ENCODE results near the gene SYCE3.

The SYCE3 gene

GRCh38 chr22:50568626-50569025, 5.9 kb upstream of the SYCE3 start:
- Histone ChIP-seq H3K4me2 (ENCODE audit: low read depth, low read length, poor library complexity, severe bottlenecking) (no peak overlapping the region), H3K4me1 (ENCODE audit: insufficient read depth, low read length, poor library complexity, severe bottlenecking) (no peaks in the 10 kb centered on the region), H3K4me3 (ENCODE audit: low read length, poor library complexity, severe bottlenecking) (no peak overlapping the region), H4K20me1 (ENCODE audit: insufficient read depth, low read length, poor library complexity, severe bottlenecking) (no peaks in the 10 kb centered on the region), H3K9me2 (replicated peaks; ENCODE audit: low read depth, low read length) (no peaks in the 10 kb centered on the region), H3K27me3 (ENCODE audit: insufficient read depth, low read length, poor library complexity, severe bottlenecking) (no peaks in the 10 kb centered on the region), H3K79me2 (ENCODE audit: insufficient read depth, low read length) (no peaks in the 10 kb centered on the region), H3K9me3 (ENCODE audit: insufficient read depth, low read depth, low read length) (no peaks in the 10 kb centered on the region), H3K36me3 (ENCODE audit: insufficient read depth, low read length) (peaks cover 8% of the 10 kb centered on the region; the same call in 1 of the 2 replicates), H3F3A (ENCODE audit: low read depth) (no peaks in the 10 kb centered on the region), H2AFZ (ENCODE audit: low read length) (no peak overlapping the region), H3K9ac (ENCODE audit: low read depth, low read length, poor library complexity, severe bottlenecking) (no peak overlapping the region)
- no peak for TF ChIP-seq EZH2phosphoT487 (IDR thresholded peaks at IDR 0.05; ENCODE audit: borderline replicate concordance)
- TF ChIP-seq, protein P1, sequence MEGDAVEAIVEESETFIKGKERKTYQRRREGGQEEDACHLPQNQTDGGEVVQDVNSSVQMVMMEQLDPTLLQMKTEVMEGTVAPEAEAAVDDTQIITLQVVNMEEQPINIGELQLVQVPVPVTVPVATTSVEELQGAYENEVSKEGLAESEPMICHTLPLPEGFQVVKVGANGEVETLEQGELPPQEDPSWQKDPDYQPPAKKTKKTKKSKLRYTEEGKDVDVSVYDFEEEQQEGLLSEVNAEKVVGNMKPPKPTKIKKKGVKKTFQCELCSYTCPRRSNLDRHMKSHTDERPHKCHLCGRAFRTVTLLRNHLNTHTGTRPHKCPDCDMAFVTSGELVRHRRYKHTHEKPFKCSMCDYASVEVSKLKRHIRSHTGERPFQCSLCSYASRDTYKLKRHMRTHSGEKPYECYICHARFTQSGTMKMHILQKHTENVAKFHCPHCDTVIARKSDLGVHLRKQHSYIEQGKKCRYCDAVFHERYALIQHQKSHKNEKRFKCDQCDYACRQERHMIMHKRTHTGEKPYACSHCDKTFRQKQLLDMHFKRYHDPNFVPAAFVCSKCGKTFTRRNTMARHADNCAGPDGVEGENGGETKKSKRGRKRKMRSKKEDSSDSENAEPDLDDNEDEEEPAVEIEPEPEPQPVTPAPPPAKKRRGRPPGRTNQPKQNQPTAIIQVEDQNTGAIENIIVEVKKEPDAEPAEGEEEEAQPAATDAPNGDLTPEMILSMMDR (conservative IDR thresholded peaks at IDR 0.05; ENCODE audit: low read length), result no peak

DNA sequence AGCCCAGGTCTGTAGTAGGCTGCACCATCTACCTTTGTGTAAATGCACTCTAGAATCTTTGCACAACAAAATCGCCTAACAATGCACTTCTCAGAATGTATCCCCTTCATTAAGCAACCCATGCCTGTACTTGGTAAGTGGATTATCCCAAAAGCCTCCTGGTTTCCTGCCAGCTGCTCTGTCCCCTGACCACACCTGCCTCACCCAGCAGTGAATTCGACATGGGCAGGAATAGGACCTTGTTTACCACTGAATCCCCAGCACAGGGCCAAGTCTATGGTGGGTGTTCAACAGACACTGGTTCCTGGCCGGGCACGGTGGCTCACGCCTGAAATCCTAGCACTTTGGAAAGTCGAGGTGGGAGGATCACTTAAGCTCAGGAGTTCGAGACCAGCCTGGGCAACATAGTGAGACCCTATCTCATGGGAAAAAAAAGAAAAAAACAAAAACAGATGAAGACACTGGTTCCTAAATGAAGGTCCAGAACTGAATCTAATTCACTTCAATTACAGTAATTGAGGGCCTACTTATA, 5.1 kb upstream of the SYCE3 start:
- H3K27me3 ChIP-seq (ENCODE audit: insufficient read depth, low read length, poor library complexity, severe bottlenecking), result no peaks in the 10 kb centered on the region
- H3K9me2 ChIP-seq (replicated peaks; ENCODE audit: low read depth, low read length), result no peaks in the 10 kb centered on the region
- no peak overlapping the region for H3K9ac ChIP-seq (ENCODE audit: low read depth, low read length, poor library complexity, severe bottlenecking)
- no peaks in the 10 kb centered on the region for H3F3A ChIP-seq (ENCODE audit: low read depth)
- H3K36me3 ChIP-seq (ENCODE audit: insufficient read depth, low read length), result peaks cover 8% of the 10 kb centered on the region; the same call in 1 of the 2 replicates
- no peaks in the 10 kb centered on the region for H3K9me3 ChIP-seq (ENCODE audit: insufficient read depth, low read depth, low read length)
- H3K4me3 ChIP-seq (ENCODE audit: low read length, poor library complexity, severe bottlenecking), result no peak overlapping the region
- H4K20me1 ChIP-seq (ENCODE audit: insufficient read depth, low read length, poor library complexity, severe bottlenecking), result no peaks in the 10 kb centered on the region
- peaks cover 7% of the 10 kb centered on the region for H3K4me1 ChIP-seq (ENCODE audit: insufficient read depth, low read length, poor library complexity, severe bottlenecking)
- TF ChIP-seq, protein P1 (conservative IDR thresholded peaks at IDR 0.05; ENCODE audit: low read length), result no peak
- TF ChIP-seq EZH2phosphoT487 (IDR thresholded peaks at IDR 0.05; ENCODE audit: borderline replicate concordance), result no peak
- no peak overlapping the region for H3K4me2 ChIP-seq (ENCODE audit: low read depth, low read length, poor library complexity, severe bottlenecking)
- H2AFZ ChIP-seq (ENCODE audit: low read length), result no peak overlapping the region
- no peaks in the 10 kb centered on the region for H3K79me2 ChIP-seq (ENCODE audit: insufficient read depth, low read length)

DNA sequence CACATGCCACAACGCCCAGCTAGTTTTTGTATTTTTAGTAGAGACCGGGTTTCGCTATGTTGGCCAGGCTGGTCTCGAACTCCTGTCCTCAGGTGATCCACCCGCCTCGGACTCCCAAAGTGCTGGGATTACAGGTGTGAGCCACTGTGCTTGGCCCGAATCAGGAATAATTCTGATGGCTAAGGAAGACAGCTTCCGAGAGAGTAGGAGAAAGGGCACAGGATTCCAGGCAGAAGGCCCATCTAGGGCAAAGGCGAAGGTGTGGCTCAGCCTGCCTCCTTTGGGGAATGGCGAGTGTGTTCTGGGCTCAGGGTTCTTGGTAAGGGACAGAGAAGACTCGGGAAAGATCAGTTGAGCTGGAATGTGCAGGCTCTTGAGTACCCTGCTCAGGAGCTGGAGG, 1.6 kb upstream of the SYCE3 start:
- Histone ChIP-seq H3F3A (ENCODE audit: low read depth) (no peaks in the 10 kb centered on the region), H3K4me1 (ENCODE audit: insufficient read depth, low read length, poor library complexity, severe bottlenecking) (peaks cover 10% of the 10 kb centered on the region), H3K9me3 (ENCODE audit: insufficient read depth, low read depth, low read length) (no peaks in the 10 kb centered on the region), H3K36me3 (ENCODE audit: insufficient read depth, low read length) (no peaks in the 10 kb centered on the region; the same call in 1 of the 2 replicates), H3K27me3 (ENCODE audit: insufficient read depth, low read length, poor library complexity, severe bottlenecking) (no peaks in the 10 kb centered on the region), H3K4me2 (ENCODE audit: low read depth, low read length, poor library complexity, severe bottlenecking) (no peak overlapping the region), H3K9ac (ENCODE audit: low read depth, low read length, poor library complexity, severe bottlenecking) (no peak overlapping the region), H3K9me2 (replicated peaks; ENCODE audit: low read depth, low read length) (no peaks in the 10 kb centered on the region), H3K79me2 (ENCODE audit: insufficient read depth, low read length) (no peaks in the 10 kb centered on the region), H2AFZ (ENCODE audit: low read length) (no peak overlapping the region), H4K20me1 (ENCODE audit: insufficient read depth, low read length, poor library complexity, severe bottlenecking) (no peaks in the 10 kb centered on the region), H3K4me3 (ENCODE audit: low read length, poor library complexity, severe bottlenecking) (no peak overlapping the region)
- TF ChIP-seq, protein P1 (conservative IDR thresholded peaks at IDR 0.05; ENCODE audit: low read length), result no peak
- TF ChIP-seq EZH2phosphoT487 (IDR thresholded peaks at IDR 0.05; ENCODE audit: borderline replicate concordance), result no peak

Measured in Loucy (cell line).